ELF-1 (cell line): ENCODE results near the gene AFAP1.

Experiments
- DNase-seq: peaks from one replicate; pipeline ENCODE4 v3.0.0-alpha.2; 2016; ENCODE audit warnings: low read depth, low spot score

Gene AFAP1

DNA sequence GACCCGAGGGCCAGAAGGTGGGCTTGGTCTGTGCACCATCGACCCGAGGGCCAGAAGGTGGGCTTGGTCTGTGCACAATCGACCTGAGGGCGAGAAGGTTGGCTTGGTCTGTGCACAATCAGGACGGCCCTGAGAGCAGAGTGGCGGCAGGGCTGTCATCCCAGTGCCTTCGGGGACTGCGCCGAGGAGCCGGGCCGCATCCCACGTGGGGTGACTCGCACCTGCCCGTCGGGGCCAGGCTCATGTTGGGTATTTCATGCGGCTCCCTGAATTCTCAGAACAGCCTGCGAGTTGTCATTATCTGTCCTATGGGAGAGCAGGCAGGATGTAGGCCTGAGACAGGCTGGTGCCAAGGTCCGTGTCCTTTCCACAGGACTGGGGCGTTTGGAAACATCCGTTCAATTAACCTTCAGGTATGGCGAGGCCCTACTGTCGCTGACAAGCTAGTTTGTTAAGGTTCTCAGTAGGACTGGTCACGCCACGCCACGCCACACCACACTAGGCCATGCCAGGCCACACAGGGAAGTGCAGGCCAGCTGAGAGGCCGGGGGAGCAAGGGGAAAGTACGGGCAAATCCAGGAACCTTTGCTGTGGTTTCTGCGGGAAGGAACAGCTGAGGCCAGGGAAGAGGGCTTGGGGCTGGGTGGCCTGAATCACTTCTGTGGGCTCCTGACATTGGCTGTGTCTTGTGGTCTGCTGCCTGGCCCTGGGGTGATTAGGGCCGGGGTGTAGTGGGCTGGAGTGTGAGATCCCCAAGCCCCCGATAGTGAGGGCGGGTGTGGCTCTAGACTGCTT, 182.9 kb downstream of the AFAP1 start:
- DNase-seq: no peak

GRCh38 chr4:7756071-7756470, 183.6 kb downstream of the AFAP1 start:
- peak; percentile 17 for DNase-seq

DNA sequence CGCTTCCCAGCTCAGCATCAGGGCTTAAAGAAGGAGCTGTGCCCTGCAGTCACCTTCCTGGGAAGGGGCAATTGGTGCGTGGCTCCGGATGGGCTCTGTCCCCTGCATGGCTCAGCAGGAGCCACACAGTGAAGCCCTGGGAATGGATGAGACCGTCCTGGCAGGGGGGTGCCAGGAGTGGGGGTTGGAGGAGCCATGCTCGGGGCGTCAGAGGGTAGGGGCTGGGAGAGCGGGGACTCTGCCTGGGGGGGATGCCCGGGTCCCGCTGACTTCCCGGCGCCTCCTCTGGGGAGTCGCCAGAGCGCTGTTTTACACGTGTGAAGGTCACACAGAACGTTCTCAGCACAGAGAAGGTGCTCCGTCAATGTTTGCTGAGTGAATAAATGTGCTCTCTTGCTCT, 184.1 kb downstream of the AFAP1 start:
- no peak for DNase-seq

GRCh38 chr4:7754565-7755262, 184.9 kb downstream of the AFAP1 start:
- no peak for DNase-seq

DNA sequence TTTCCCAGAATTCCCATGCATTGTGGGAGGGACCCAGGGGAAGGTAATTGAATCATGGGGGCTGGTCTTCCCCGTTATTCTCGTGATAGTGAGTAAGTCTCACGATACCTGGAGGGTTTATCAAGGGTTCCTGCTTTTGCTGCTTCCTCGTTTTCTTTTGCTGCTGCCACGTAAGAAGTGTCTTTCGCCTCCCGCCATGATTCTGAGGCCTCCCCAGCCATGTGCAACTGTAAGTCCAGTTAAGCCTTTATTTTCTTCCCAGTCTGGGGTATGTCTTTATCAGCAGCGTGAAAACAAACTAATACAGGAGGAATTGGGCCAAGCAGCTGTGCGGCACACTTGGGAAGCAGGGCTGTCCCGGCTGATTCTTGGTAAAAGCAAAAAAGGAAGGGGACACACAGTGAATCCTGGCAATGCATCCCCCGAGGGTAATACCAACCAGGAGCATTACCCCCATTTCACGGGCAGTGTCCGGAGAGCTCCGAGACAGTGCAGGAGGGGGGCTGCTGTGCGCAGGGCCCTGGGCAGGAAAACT, 185.7 kb downstream of the AFAP1 start:
- DNase-seq: no peak

- DNase-seq: no peak
Measured at GRCh38 chr4:7753271-7753670, 186.4 kb downstream of the AFAP1 start.

- DNase-seq: no peak
Measured at GRCh38 chr4:7752649-7753048, 187.0 kb downstream of the AFAP1 start.

GRCh38 chr4:7750972-7751371, 188.7 kb downstream of the AFAP1 start:
- no peak for DNase-seq

DNA sequence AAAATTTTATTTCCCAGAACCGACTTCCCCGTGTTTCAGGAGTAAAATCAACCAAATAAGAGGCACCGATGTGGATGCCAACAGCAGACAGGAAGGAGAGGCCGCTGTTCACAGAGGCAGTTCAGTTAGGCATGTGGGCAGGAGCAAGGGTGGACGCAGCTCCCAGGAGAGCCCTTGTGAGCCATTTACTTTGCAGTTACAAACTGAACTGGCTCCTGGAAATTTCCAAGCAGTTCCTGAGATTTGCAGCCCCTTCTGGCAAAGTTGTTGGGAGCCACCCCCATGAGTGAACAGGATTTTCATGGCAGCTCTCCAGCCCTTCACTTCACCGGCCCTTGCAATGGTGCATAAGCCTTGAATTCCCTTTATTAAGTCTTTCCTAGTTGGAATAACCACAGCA, 189.1 kb downstream of the AFAP1 start:
- no peak for DNase-seq

GRCh38 chr4:7747566-7747965, 192.1 kb downstream of the AFAP1 start:
- DNase-seq: no peak

- DNase-seq: no peak
Measured at GRCh38 chr4:7747062-7747385, 192.6 kb downstream of the AFAP1 start.

- DNase-seq: no peak
Measured at GRCh38 chr4:7746351-7747061, 193.2 kb downstream of the AFAP1 start.

DNA sequence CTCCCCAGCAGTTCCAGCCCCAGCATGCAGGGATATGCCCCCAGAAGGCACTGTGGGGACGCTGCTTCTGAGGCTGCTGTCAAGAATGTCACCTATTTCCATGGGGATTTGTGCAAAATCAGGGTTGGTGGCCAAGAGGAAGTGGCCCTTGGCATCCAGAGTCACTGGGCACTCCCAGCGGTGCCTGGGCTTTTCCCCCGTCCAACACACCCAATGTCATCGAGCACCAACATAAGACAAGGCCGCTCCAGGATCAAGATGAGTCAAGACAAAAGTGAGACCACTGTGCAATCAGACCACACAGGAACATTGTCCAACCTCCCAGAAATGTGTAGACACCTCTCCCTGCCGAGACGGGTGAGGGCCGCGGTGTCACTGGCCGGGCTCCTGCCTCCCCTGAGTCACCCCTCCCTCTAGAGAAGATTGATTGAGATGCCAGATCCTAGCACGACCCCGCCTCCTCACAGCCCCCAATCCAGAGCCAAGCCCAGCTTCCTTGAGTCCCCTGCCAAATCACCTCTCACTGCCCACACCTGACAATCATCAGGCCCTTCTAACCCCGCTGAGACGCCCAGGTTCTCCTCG, 194.3 kb downstream of the AFAP1 start:
- DNase-seq: no peak

DNA sequence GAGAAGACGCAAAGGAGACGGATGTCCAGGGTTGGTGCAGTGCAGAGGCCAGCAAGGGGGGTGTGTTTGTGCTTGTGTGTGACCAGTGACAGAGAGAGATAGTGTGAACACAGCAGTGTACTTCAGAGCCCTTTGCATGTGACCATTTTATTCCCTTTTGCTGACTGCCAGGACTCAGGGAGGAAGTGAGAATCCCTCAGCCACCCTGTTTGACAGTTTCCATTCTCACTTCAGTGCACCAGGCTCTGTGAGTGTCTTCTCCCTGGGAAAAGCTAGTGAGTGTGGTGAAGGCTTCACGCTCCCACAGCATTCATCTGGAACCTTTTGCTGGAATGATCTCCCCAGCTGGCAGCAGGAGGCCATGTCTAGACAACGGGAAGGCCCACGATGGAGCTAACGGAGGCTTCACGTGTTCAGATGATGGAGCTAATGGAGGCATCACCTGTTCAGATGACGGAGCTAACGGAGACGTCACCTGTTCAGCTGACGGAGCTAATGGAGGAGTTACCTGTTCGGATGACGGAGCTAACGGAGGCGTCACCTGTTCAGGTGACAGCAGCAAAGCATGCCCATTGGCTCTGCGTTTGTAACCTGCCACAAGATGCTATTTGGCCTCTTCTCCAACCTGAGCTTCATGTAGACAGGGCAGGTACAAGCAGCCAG, 195.4 kb downstream of the AFAP1 start:
- DNase-seq: no peak

GRCh38 chr4:7742807-7743280, 196.8 kb downstream of the AFAP1 start:
- no peak for DNase-seq

DNA sequence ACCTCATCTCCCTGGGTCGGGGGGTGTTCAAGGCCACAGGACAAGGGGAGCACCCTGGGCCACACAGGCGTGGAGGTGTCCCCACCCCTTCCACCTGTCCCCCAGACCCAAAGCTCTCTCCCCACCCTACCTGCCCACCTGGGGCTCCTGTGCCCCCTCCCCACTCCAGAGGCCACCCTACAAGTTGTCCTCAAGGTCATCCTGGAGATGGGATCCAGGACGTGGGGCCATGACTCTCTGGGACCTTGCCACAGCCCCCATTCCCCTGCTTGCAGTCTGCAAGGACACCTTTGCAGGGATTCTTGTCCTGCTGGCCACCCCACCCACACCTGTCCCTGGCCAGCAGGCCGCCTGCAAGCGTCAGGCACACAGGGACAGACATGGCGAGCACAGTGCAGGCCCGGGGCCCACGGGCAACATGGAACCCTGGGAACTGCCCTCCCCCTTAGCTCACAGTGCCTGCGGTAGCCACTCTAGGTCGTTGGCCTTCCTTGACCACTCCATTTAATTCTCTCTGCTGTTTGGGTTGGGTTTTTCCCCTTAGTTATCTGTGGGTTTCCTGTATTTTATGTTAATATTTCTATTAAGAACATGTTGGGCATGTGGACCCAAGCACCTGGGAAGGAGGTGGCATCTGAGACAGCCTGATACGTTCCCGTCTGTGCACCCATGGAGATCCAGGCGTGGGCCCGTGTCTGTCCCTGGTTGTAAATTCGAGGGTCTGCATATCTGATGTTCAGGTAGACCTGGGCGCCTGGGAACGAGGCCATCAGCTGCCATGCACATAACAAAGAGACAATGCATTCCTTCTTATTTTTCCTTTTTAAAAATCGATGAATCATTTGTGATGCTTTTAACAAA, 197.5 kb downstream of the AFAP1 start:
- DNase-seq: no peak

DNA sequence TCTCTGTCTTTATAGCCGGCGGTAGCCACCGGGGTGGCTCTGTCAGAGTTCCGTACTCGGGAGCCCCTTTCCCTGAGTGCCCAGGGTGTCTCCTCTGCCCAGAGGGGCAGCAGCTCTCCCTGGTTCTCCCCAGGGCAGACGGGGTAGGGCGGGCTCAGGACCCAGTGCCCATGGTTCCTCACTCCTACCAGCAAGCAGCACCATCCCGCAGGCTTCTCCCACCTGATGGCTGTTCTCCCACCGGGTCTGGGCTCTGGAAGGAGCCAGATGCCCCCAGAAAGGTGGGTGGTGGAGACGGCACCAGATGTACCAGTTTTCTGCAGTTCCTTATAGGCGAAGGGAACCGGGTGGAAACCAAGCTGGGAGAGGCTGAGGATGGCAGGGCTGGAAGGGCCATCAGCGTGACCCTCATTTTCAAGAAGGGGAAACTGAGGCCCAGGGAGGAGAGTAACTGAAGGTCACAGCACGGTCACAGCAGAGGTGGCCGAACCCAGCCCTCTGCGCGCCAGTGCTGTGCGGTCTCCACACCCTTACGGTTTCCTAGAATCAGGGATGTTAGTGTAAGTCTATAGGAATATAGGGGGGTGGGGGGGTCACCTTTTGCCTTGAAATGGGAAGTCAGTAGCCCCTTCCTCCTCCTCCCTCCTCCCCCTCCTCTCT, 198.7 kb downstream of the AFAP1 start:
- no peak for DNase-seq

DNA sequence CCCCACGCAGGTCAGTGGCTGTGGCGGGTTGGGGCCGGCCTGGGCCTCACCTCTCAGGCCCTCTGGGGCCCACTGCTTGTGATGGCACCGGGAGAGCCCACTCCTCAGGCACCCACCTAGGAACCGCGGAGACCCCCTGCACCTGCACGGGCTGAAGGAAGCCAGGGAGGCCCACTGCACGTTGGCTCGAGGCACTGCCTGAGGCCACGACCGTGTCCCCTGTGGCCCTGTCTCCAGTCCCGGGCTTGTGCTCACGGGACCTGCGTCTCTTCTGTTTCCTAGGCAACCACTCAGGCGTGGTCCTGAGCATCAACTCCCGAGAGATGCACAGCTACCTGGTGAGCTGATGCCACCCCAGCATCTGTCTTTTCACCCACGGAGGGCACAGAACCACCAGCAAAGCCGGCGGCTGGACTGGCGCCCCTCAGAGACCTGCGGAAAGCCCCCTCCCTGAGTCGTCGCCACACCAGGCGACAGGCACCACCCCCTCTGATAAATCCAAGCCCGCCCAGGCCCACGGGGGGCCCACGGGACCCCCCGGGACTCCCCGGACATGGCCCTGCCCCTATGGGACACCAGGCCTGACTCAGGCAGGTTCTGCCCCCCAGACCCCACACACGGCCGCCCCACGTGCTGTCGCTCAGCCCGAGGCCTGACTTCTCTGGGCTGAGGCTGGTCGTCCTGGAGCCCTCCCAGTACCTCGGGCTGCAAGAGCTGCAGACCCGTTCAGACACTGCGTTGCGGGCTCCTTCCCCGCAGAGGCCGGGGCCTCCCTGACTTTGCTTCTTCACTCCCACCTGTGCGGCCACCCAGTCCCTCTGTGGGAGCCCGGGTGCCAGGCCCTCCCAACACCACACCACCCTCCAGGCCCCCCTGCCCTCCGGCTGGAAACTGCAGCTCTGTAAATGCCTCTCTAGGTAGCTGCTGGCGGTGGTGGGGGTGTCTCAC, 199.5 kb downstream of the AFAP1 start:
- DNase-seq: no peak
